GM10248 (cell line): Measurements from ENCODE around the gene ZNF830.
"Not testable (repeated sequence)": the region's sequence is repeated elsewhere in the genome, so short reads cannot be mapped to it uniquely, and the experiment has no call there.

ENCODE experiments used
- CTCF ChIA-PET: fragments of 300-600 bp; sonication (Branson Sonifier 250); formaldehyde crosslinking; extraction: SDS; loops from one replicate; lab custom pipeline; 2021; ENCODE audit warnings: antibody characterized with exemption; lab: Yijun Ruan, JAX
- POLR2A ChIA-PET: fragments of 350-650 bp; sonication (Branson Sonifier 250); formaldehyde crosslinking; extraction: SDS; loops from one replicate; lab custom pipeline; 2020; ENCODE audit warnings: antibody characterized with exemption; lab: Yijun Ruan, JAX
- DNase-seq: peaks from one replicate; pipeline ENCODE4 v3.0.0; 2012; ENCODE audit errors: extremely low spot score
- TF ChIP-seq, protein P1 (sequence below): IDR thresholded peaks from 2 replicates; pipeline ENCODE4 v1.5.1; 2012; ENCODE audit warnings: mild to moderate bottlenecking, low read depth; ENCODE audit errors: extremely low read depth, missing control alignments, control extremely low read depth

ZNF830 gene

DNA sequence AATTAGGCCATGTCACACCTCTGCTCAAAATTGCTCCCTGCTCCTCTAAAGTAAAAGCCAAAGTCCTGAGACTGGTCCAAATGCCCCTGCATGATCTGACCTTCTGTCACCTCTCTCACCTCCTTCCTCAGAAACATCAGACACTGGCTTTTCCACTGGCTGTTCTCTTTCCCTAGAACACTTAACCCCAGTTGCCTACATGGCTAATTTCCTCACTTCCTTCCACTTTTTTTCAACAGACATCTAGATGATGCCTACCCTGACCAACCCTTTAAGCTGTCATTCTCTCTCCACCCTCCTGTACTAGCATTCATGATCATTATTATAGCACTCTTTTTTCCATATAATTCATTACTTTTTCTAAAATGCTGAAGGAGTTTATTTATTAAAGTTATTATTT is 31.1 kb upstream of the ZNF830 start:
- POLR2A ChIA-PET, result no interaction called here
- TF ChIP-seq, protein P1, sequence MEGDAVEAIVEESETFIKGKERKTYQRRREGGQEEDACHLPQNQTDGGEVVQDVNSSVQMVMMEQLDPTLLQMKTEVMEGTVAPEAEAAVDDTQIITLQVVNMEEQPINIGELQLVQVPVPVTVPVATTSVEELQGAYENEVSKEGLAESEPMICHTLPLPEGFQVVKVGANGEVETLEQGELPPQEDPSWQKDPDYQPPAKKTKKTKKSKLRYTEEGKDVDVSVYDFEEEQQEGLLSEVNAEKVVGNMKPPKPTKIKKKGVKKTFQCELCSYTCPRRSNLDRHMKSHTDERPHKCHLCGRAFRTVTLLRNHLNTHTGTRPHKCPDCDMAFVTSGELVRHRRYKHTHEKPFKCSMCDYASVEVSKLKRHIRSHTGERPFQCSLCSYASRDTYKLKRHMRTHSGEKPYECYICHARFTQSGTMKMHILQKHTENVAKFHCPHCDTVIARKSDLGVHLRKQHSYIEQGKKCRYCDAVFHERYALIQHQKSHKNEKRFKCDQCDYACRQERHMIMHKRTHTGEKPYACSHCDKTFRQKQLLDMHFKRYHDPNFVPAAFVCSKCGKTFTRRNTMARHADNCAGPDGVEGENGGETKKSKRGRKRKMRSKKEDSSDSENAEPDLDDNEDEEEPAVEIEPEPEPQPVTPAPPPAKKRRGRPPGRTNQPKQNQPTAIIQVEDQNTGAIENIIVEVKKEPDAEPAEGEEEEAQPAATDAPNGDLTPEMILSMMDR, result no peak
- no peak for DNase-seq
- CTCF ChIA-PET, result no interaction called here

GRCh38 chr17:34950780-34951179 is 10.6 kb upstream of the ZNF830 start:
- CTCF ChIA-PET, result interaction anchor here (2.1 kb wide), 1 partner anchor 9 kb away, joined by 6 read pairs; no protein-coding TSS in a partner anchor
- DNase-seq, POLR2A ChIA-PET: not testable (repeated sequence)

- DNase-seq, result no peak
- ChIA-PET POLR2A (no interaction called here), CTCF (interaction anchor here (1.2 to 1.7 kb wide), 3 partner anchors 10 to 23 kb away, joined by 3 to 5 read pairs (median 4); no protein-coding TSS in a partner anchor)
- TF ChIP-seq, protein P1, result no peak
These were observed 2.9 kb upstream of the ZNF830 start for GRCh38 chr17:34958438-34958837.

DNA sequence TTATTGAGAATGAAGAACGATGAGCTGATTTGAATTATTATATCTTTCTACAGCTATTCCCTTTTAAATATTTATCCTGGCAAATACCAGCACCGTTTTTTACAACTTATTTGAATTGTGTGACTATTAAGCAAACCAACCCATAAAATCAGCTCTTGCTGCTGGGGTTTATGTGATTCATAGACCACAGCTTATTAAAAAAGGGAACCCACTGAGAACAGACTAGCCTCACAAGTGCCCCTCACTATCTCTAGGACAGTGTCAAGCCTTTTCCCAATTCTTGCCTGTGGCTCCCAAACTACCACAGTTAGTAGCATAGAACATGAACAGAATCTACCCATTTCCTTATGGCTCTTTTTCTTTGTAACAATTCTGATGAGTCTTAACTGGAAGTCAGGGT is 12.8 kb downstream of the ZNF830 start:
- CTCF ChIA-PET, result interaction anchor here (0.9 to 1.8 kb wide), 7 partner anchors 9 to 115 kb away, joined by 3 to 17 read pairs (median 3); partner anchors contain the start of genes CCT6B and ZNF830
- POLR2A ChIA-PET, result interaction anchor here (1.2 to 1.9 kb wide), 3 partner anchors 10 to 17 kb away, joined by 3 to 6 read pairs (median 5); no protein-coding TSS in a partner anchor
- TF ChIP-seq, protein P1, result no peak
- DNase-seq, result no peak

DNA sequence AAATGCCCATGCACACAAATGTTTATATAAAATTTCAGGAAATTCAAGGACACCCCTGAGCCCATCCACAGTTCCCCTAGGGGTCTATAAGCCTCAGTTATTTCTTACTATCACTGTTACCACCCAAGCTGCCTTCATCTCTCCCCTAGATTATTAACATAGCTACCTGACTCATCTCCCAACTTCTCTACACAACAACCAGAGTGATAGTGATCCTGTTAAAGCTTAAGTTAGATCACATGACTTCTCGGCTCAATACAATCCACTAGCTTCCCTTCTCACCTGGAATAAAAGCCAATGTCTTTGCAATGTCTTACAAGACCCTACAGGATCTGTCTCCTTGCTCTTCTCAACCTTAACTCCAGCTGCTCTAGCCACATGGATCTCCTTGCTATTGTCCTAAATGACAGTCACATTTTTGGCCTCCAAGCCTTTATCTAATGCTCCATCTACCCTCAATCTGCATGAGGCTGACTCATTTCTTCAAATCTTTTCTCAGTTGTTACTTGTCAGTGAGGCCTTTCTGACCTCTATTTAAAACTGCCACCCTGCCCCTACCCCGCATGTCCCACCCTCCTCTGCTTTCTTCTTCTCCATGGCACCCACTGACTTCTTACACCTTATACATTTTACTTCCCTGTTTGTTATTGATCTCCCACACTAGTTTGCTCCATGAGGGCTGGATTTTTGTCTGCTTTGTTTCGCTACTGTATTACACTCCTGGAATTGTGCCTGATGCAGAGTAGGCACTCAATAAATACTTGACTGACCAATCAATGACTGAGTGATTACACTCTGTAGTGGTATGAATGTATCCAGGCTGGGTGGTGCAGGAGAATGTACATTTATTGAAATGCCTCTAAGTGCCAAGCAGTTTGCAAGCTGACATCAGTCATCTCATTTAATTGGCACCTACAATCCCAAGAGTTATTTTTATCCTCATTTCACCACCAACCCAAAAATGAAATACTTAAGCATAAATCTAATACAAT is 13.8 kb downstream of the ZNF830 start:
- ChIA-PET POLR2A (interaction anchor here (1.2 to 1.9 kb wide), 3 partner anchors 11 to 16 kb away, joined by 3 to 6 read pairs (median 5); no protein-coding TSS in a partner anchor), CTCF (interaction anchor here (1.1 to 1.8 kb wide), 5 partner anchors 8 to 114 kb away, joined by 3 to 17 read pairs (median 4); no protein-coding TSS in a partner anchor)
- TF ChIP-seq, protein P1, result no peak
- no peak for DNase-seq

GRCh38 chr17:34979153-34979552 is 17.8 kb downstream of the ZNF830 start:
- TF ChIP-seq, protein P1, result no peak
- ChIA-PET CTCF (interaction anchor here (1.0 to 7.4 kb wide), 2 partner anchors 13 to 23 kb away, joined by 3 to 45 read pairs; no protein-coding TSS in a partner anchor), POLR2A (no interaction called here)

More at GRCh38 chr17:34979153-34979552, 17.8 kb downstream of the ZNF830 start:
- no peak for DNase-seq
